Esophagus muscularis mucosa (tissue), 4 donors: Measurements from ENCODE around the gene PHETA1. TPM values are rescaled to one million over a fixed set of nuclear protein-coding genes. Genes with fewer than 3 reads are reported as not detected.
"Not testable (repeated sequence)": the region's sequence is repeated elsewhere in the genome, so short reads cannot be mapped to it uniquely, and the experiment has no call there.

Source experiments
- DNase-seq: peaks from one replicate; pipeline ENCODE4 v3.0.0-alpha.2; 2017; ENCODE audit errors: extremely low spot score
- H3K27ac ChIP-seq, 4 donors: fragments of 200-600 bp; sonication (generic); replicated peaks in 1 of 4; 1 replicate in 3 of 4; 2 replicates in 1 of 4; pipeline ENCODE4 v1.5.1; 2016 to 2019; ENCODE audit warnings: mild to moderate bottlenecking in 1 of 4
- H3K27me3 ChIP-seq, 4 donors: fragments of 200-600 bp; sonication (generic); one replicate each; pipeline versions ENCODE4 v1.5.1 to v1.6.0; 2016 to 2019
- H3K36me3 ChIP-seq, 4 donors: fragments of 200-600 bp; sonication (generic); one replicate each; pipeline ENCODE4 v1.5.1; 2016 to 2019
- H3K4me1 ChIP-seq, 4 donors: fragments of 200-600 bp; sonication (generic); one replicate each; pipeline ENCODE4 v1.5.1; 2016 to 2019
- H3K4me3 ChIP-seq, 4 donors: fragments of 200-600 bp; sonication (generic); 1 replicate in 2 of 4; 2 replicates in 2 of 4; pipeline ENCODE4 v1.5.1; 2016 to 2019; ENCODE audit warnings: mild to moderate bottlenecking in 4 of 4, moderate library complexity in 1 of 4
- H3K9me3 ChIP-seq, 4 donors: fragments of 200-600 bp; sonication (generic); 1 replicate in 3 of 4; 2 replicates in 1 of 4; pipeline ENCODE4 v1.5.1; 2016 to 2019
- EP300 ChIP-seq: sonication (generic); formaldehyde crosslinking; IDR thresholded peaks from one replicate; pipeline ENCODE4 v1.6.1; 2017; ENCODE audit warnings: antibody characterized with exemption
- POLR2A ChIP-seq: fragments of 450-650 bp; IDR thresholded peaks from one replicate; pipeline ENCODE4 v1.6.1; 2017; ENCODE audit warnings: antibody characterized with exemption, moderate library complexity, mild to moderate bottlenecking, low read depth
- POLR2AphosphoS5 ChIP-seq, 2 donors: sonication (generic); formaldehyde crosslinking; IDR thresholded peaks; one replicate each; pipeline ENCODE4 v1.6.1; 2017; ENCODE audit warnings: antibody characterized with exemption in 2 of 2
- WGBS: methylation state at CpG from one replicate; pipeline ENCODE4 v1.1.5; 2018; 5-methylcytosine and 5-hydroxymethylcytosine counted together
- intact Hi-C: fragments of 100-400 bp; cut with DNase I; formaldehyde crosslinking; loops from one replicate; pipeline ENCODE4 v1.15.1; 2023
- total RNA-seq, 4 donors: library from RNA; depleted of rRNA; stranded (reverse); fragments of >200 nt; gene quantifications; one replicate each; pipeline versions ENCODE4 v1.1.0 to v1.2.1, GENCODE V29; 2016
- TF ChIP-seq, protein P1 (sequence below), 3 experiments: fragments of 200-600 bp in 2 of 3; fragments of 450-650 bp in 1 of 3; sonication (generic) in 2 of 3; IDR thresholded peaks; one replicate each; pipeline ENCODE4 v1.5.1; 2017 to 2019; ENCODE audit warnings: antibody characterized with exemption in 3 of 3, mild to moderate bottlenecking in 2 of 3, moderate library complexity in 1 of 3

Gene PHETA1
- total RNA-seq, 4 donors from 2014 or later: 5.8 to 15.6 (median 9.5) TPM

DNA sequence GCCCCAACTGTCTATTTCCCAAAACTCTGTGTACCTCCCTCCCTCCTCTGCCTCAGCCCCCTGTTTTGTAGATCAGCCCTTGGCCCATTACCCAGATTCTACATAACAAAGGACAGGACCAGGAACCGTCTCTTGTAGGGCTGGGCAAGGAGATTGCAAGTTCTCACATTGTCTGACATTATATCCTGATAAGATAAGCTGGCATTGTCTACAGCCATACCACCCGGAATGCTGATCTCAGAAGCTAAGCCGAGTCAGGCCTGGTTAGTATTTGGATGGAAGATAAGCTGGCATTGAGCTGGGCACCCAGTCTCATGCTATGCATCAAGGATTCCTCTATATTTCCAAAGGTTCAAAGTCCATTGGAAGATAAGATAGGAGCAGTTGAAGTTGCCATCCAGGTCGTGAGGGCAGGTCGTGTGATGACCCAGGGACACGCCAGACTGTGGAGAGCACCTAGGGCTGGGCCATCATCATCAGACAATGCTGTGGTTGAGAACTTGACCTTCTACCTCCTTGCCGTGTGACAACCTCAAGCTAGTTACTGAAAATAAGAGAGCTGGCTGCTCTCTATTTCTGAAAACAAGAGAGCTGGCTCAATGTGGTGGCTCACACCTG lies 29.5 kb downstream of the PHETA1 start:
- intact Hi-C loops: no loop called here
- H3K9me3 ChIP-seq: peaks cover 0 to 3% (median 0%) of the 10 kb centered on the region in 4 donors
- TF ChIP-seq POLR2AphosphoS5 (IDR thresholded peaks at IDR 0.05): no peak
- no peak for TF ChIP-seq EP300
- no peak for TF ChIP-seq POLR2A
- TF ChIP-seq, protein P1, sequence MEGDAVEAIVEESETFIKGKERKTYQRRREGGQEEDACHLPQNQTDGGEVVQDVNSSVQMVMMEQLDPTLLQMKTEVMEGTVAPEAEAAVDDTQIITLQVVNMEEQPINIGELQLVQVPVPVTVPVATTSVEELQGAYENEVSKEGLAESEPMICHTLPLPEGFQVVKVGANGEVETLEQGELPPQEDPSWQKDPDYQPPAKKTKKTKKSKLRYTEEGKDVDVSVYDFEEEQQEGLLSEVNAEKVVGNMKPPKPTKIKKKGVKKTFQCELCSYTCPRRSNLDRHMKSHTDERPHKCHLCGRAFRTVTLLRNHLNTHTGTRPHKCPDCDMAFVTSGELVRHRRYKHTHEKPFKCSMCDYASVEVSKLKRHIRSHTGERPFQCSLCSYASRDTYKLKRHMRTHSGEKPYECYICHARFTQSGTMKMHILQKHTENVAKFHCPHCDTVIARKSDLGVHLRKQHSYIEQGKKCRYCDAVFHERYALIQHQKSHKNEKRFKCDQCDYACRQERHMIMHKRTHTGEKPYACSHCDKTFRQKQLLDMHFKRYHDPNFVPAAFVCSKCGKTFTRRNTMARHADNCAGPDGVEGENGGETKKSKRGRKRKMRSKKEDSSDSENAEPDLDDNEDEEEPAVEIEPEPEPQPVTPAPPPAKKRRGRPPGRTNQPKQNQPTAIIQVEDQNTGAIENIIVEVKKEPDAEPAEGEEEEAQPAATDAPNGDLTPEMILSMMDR (IDR thresholded peaks at IDR 0.05): no peak
- H3K27me3 ChIP-seq: no peaks in the 10 kb centered on the region
- H3K27ac ChIP-seq: no peak overlapping the region
- H3K36me3 ChIP-seq: no peaks in the 10 kb centered on the region
- WGBS: 90% methylated on average over 7 of the region's 7 CpGs
- no peak overlapping the region for H3K4me3 ChIP-seq
- no peak for DNase-seq
- no peaks in the 10 kb centered on the region for H3K4me1 ChIP-seq

- no peaks in the 10 kb centered on the region for H3K36me3 ChIP-seq
- H3K9me3 ChIP-seq: peaks cover 0 to 3% (median 0%) of the 10 kb centered on the region in 4 donors
- intact Hi-C loops: no loop called here
- WGBS: 80% methylated on average over 12 of the region's 12 CpGs
- H3K27me3 ChIP-seq: no peaks in the 10 kb centered on the region
- H3K27ac ChIP-seq: no peak overlapping the region
- no peak overlapping the region for H3K4me3 ChIP-seq
- TF ChIP-seq POLR2A (no peak), POLR2AphosphoS5 (IDR thresholded peaks at IDR 0.05) (no peak), EP300 (no peak)
- TF ChIP-seq, protein P1 (IDR thresholded peaks at IDR 0.05): no peak
- H3K4me1 ChIP-seq: no peaks in the 10 kb centered on the region
- DNase-seq: no peak
Measured at GRCh38 chr12:111338096-111338495, 30.8 kb downstream of the PHETA1 start.

- Histone ChIP-seq H3K4me3 (no peak overlapping the region), H3K4me1 (no peaks in the 10 kb centered on the region), H3K36me3 (no peaks in the 10 kb centered on the region), H3K27ac (no peak overlapping the region), H3K9me3 (no peaks in the 10 kb centered on the region), H3K27me3 (no peaks in the 10 kb centered on the region)
- TF ChIP-seq EP300 (no peak), POLR2AphosphoS5 (IDR thresholded peaks at IDR 0.05) (no peak), POLR2A (no peak)
- TF ChIP-seq, protein P1 (IDR thresholded peaks at IDR 0.05): no peak
- DNase-seq: no peak
- intact Hi-C loops: no loop called here
- WGBS: 82% methylated on average over 5 of the region's 5 CpGs
Measured at GRCh38 chr12:111337371-111337770, 31.5 kb downstream of the PHETA1 start.

- H3K27me3 ChIP-seq, H3K27ac ChIP-seq, DNase-seq, H3K36me3 ChIP-seq, H3K9me3 ChIP-seq, H3K4me1 ChIP-seq, H3K4me3 ChIP-seq, intact Hi-C loops: not testable (repeated sequence)
- WGBS: 88% methylated on average over 6 of the region's 6 CpGs
Measured at GRCh38 chr12:111336411-111336810, 32.5 kb downstream of the PHETA1 start.

- H3K36me3 ChIP-seq: no peaks in the 10 kb centered on the region
- no peak for DNase-seq
- no peak overlapping the region for H3K27ac ChIP-seq
- TF ChIP-seq, protein P1 (IDR thresholded peaks at IDR 0.05): no peak
- TF ChIP-seq EP300: no peak
- no peak for TF ChIP-seq POLR2A
- no peak for TF ChIP-seq POLR2AphosphoS5 (IDR thresholded peaks at IDR 0.05)
- WGBS: 66% methylated on average over 7 of the region's 7 CpGs
- H3K4me3 ChIP-seq: no peak overlapping the region
- no peaks in the 10 kb centered on the region for H3K9me3 ChIP-seq
- H3K4me1 ChIP-seq: no peaks in the 10 kb centered on the region
- no peaks in the 10 kb centered on the region for H3K27me3 ChIP-seq
- intact Hi-C loops: no loop called here
Measured at GRCh38 chr12:111335811-111336210, 33.1 kb downstream of the PHETA1 start.

- H3K27ac ChIP-seq, H3K27me3 ChIP-seq, H3K36me3 ChIP-seq, H3K4me1 ChIP-seq, H3K4me3 ChIP-seq, intact Hi-C loops, H3K9me3 ChIP-seq, DNase-seq: not testable (repeated sequence)
- 87% methylated on average over 10 of the region's 10 CpGs for WGBS
Measured at GRCh38 chr12:111335301-111335700, 33.6 kb downstream of the PHETA1 start.
